Mucosa of descending colon (tissue), 3 donors: ENCODE data around the gene UBL4B. TPM values are rescaled to one million over a fixed set of nuclear protein-coding genes. Genes with fewer than 3 reads are reported as not detected.
A peak's percentile ranks its signal among the peaks of the same experiment; 100 is the strongest.

ENCODE experiments used
- ATAC-seq: fragments of 200-7000 bp; cut with Tn5 transposase; one replicate; pipeline ENCODE4 v1.9.1; 2020; ENCODE audit warnings: mild to moderate bottlenecking, moderate library complexity
- DNase-seq, 3 donors: peaks; one replicate each; pipeline ENCODE4 v3.0.0-alpha.2; 2020
- H3K36me3 ChIP-seq: fragments of 200-600 bp; one replicate; pipeline ENCODE4 v1.8.0; 2021; ENCODE audit warnings: low read depth, mild to moderate bottlenecking
- H3K4me1 ChIP-seq: fragments of 200-600 bp; one replicate; pipeline ENCODE4 v1.8.0; 2021; ENCODE audit warnings: low read depth, mild to moderate bottlenecking
- H3K4me3 ChIP-seq: fragments of 200-600 bp; one replicate; pipeline ENCODE4 v1.8.0; 2021; ENCODE audit warnings: mild to moderate bottlenecking
- H3K9me3 ChIP-seq: fragments of 200-600 bp; one replicate; pipeline ENCODE4 v1.8.0; 2021; ENCODE audit warnings: mild to moderate bottlenecking
- intact Hi-C, 2 donors: fragments of 100-400 bp; cut with DNase I in 1 of 2; cut with micrococcal nuclease in 1 of 2; formaldehyde crosslinking; loops; one replicate each; pipeline versions ENCODE4 v1.11.0 to v1.11.1; 2022; cut with DNase I, micrococcal nuclease
- total RNA-seq, 3 donors: library from RNA; stranded (reverse); fragmentation: NEBNext Ultra II Directional in 2 of 3; extraction: Animal tissue kit (Norgen Biotek cat#: 25700) in 2 of 3; gene quantifications; one replicate each; pipeline versions ENCODE4 v1.2.1 to v1.2.4, GENCODE V29; 2021 to 2023
- TF ChIP-seq, protein P1 (sequence below): fragments of 200-600 bp; IDR thresholded peaks from one replicate; pipeline ENCODE4 v1.8.0; 2022; ENCODE audit warnings: antibody characterized with exemption, mild to moderate bottlenecking
- donor health status: DM: no; HTN: no; CAD: no; lungs with moderate emphysema.
- donor health status: DM: no; HTN: no; CAD: no.
- donor health status: DM: no; HTN: yes; CAD: no.

The UBL4B gene
- total RNA-seq, 3 donors from 2014 or later: not detected

DNA sequence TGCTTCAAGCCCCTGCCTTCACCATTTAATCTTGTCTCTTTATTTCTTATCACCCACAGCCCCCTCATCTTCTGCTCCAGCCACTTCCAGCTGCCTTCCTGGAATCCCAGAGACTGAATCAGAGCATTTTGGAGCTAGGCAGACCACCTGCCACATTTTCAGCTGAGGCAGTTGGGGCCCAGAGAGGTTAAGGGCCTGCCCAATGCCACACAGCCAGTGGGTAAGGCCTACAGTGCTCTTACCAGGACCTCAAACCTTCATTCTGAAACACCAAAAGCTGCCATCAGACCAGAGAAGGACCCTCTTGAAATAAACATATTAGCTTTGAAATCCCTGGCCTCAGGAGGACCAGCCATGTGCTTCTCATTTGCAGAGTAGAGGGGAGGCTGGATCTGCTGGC, 20.4 kb downstream of the UBL4B start:
- intact Hi-C loops: no loop called here
- no peaks in the 10 kb centered on the region for H3K36me3 ChIP-seq
- DNase-seq: no peak
- no peak overlapping the region for H3K4me3 ChIP-seq
- no peak for ATAC-seq
- TF ChIP-seq, protein P1, sequence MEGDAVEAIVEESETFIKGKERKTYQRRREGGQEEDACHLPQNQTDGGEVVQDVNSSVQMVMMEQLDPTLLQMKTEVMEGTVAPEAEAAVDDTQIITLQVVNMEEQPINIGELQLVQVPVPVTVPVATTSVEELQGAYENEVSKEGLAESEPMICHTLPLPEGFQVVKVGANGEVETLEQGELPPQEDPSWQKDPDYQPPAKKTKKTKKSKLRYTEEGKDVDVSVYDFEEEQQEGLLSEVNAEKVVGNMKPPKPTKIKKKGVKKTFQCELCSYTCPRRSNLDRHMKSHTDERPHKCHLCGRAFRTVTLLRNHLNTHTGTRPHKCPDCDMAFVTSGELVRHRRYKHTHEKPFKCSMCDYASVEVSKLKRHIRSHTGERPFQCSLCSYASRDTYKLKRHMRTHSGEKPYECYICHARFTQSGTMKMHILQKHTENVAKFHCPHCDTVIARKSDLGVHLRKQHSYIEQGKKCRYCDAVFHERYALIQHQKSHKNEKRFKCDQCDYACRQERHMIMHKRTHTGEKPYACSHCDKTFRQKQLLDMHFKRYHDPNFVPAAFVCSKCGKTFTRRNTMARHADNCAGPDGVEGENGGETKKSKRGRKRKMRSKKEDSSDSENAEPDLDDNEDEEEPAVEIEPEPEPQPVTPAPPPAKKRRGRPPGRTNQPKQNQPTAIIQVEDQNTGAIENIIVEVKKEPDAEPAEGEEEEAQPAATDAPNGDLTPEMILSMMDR: no peak
- H3K9me3 ChIP-seq: no peaks in the 10 kb centered on the region
- no peaks in the 10 kb centered on the region for H3K4me1 ChIP-seq

DNA sequence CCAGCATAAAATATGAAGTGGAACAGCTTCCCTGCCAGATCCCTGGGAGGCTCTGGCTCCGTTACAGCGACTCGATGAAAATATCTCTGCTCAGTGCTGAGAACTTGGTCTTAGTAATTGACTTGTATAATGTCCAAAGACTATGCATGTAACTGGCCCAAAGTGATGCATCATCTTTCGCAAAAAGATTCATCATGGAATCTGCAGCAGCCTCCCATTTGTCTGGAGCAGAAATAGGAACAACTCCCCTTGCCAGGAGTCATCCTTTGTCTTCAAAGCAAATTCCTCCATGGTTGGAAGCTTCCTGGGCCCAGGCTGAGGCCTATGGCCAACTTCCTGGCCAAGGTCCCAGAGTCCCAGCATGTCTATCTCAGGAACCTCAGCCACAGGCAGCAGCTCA, 21.2 kb downstream of the UBL4B start:
- no peak overlapping the region for H3K4me3 ChIP-seq
- no peaks in the 10 kb centered on the region for H3K9me3 ChIP-seq
- DNase-seq: no peak
- TF ChIP-seq, protein P1: no peak
- no peaks in the 10 kb centered on the region for H3K36me3 ChIP-seq
- no peaks in the 10 kb centered on the region for H3K4me1 ChIP-seq
- intact Hi-C loops: no loop called here
- no peak for ATAC-seq

DNA sequence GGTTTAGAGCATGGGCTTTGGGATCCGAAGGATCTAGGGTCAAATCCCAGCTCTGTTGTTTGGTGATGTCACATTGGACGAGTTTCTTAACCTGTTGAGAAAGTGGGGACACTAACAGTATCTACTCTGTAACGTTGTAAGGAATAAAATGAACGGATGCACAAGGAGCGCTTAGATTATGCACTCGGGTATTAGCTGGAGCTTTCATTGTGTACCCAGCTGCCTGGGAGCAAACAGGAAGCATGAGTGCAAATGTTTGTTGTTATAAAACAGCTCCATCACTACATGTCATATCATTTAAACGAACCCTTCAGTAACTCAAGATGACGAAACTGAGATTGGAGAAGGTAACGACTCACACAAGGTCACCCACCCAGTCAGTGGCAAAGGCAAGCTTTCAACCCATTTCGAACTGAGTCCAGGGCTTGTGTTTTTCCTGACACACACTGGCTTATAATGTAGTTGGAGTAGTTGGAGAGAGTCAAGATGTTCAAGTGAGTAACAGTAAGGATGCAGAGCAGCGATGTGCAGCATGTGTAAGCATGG, 21.9 kb downstream of the UBL4B start:
- Histone ChIP-seq H3K36me3 (no peaks in the 10 kb centered on the region), H3K9me3 (no peaks in the 10 kb centered on the region), H3K4me3 (no peak overlapping the region), H3K4me1 (no peaks in the 10 kb centered on the region)
- TF ChIP-seq, protein P1: no peak
- intact Hi-C loops: no loop called here
- no peak for DNase-seq
- ATAC-seq: no peak

DNA sequence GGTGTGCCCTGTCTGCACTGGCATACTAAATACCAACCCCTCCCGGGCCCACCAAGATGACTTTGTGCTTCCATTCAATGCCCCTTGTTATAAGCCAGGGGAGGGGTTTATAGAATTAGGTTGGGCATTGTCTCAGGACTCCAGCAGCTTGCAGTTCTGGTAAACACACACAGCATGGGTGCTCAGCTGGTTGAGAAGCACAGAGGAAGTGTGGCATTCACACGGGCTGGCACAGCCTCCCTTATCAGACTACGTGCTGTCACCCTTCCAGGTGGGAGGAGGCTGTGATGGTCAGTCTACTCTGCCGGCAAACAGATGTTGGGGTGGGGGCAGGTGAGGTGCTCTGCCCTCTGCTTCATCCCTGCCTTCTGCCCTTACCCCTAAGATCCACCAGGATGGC, 23.0 kb downstream of the UBL4B start:
- intact Hi-C loops: no loop called here
- no peak for ATAC-seq
- TF ChIP-seq, protein P1: no peak
- H3K9me3 ChIP-seq: no peaks in the 10 kb centered on the region
- no peaks in the 10 kb centered on the region for H3K36me3 ChIP-seq
- no peak overlapping the region for H3K4me3 ChIP-seq
- H3K4me1 ChIP-seq: no peaks in the 10 kb centered on the region
- DNase-seq: no peak

DNA sequence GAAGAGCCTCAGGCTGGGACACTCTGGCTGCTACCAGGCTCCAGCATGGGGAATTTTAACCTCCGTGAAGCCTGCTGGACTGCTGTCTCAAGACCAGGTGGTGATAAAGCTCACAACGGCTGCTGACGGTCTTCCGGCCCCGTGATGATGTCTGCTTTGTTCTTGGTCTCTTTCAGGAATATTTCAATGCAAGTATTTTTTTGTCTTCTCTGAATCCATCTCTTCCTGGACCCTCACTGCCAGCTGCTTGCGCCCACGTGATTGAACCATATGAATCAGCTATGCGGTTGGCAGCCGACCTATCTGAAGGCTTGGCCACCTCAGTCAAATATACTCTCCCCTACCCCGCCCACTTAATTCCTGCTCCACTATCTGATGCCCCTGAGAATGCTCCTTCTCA, 23.4 kb downstream of the UBL4B start:
- DNase-seq (no peak), ATAC-seq (no peak)
- no peaks in the 10 kb centered on the region for H3K4me1 ChIP-seq
- H3K4me3 ChIP-seq: no peak overlapping the region
- H3K36me3 ChIP-seq: no peaks in the 10 kb centered on the region
- intact Hi-C loops: no loop called here
- no peaks in the 10 kb centered on the region for H3K9me3 ChIP-seq
- TF ChIP-seq, protein P1: no peak

DNA sequence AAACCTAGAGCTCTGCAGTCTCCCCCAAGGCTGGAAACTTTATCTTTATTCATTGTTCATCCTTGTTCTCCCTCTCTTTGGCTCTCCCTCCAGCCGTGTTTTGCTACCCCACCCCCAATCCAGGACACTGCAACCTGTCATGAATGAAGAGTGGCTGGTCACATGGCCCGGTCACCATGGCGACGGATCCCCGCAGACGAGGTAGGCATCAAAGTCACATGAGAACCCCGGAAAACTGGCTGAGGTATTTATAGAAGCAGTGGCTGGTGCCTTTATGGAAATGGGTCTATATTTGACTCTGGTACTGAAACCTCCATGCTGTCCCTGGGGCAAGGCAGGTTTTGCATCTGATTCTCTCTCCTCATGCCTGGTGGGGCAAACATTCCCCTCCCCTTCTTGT, 24.7 kb downstream of the UBL4B start:
- no peak overlapping the region for H3K4me3 ChIP-seq
- no peaks in the 10 kb centered on the region for H3K4me1 ChIP-seq
- peak; percentile 18 for ATAC-seq
- intact Hi-C loops: no loop called here
- TF ChIP-seq, protein P1: no peak
- peak in 1 of 3 donors; percentile 3 for DNase-seq
- H3K36me3 ChIP-seq: no peaks in the 10 kb centered on the region
- no peaks in the 10 kb centered on the region for H3K9me3 ChIP-seq
